ENCODE data around the gene NXPH4.

DNA sequence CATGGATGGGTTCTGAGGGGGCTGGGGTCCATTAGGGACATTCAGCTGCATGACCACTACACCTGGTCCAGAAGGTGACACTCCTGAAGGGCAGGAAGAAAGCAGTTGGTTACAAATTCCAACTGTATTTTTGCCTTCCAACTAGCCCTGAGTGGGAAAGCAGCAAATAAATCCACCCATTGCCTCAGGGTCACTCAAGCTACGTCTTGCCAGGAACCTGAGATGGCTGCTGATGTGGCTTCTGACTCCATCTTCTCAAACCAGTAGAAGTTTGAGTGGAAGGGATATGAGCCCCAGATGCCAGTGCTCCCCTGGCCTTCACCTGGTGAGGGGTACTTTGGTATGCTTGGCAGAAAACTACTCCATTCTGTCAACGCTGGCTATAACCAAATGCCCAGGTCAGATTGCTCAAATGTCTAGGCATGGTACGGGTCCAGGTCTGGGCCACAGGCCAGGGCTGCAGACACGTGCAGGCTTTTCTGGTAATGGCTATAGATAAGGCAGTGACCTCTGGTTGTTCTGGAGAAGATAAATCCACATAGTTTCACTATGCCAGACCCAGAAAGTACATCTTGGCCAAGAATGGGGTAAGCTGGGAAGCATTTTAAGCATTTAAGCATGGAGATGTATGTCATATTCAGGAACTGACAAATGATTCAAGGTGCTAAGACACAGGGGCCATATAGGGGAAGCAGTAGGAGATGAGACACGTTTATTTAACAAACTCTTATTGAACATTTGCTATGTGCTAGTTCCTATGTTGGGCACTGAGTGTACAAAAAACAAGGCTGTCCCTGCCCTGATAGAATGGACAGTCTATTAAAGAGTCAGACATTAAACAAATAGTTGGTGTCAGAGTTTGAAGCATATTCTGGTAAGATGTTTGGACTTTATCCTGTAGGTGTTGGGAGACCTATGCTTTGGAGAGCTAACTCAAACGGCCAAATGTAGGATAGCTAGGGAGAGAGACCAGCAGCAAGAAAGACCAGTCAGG, 42.7 kb downstream of the NXPH4 start:
- no peak for TF ChIP-seq EZH2 (IDR thresholded peaks at IDR 0.05)
- TF ChIP-seq POLR2AphosphoS5 (IDR thresholded peaks at IDR 0.05; ENCODE audit: borderline replicate concordance, low read depth, low read length) = no peak
- TF ChIP-seq FOXP2 (optimal IDR thresholded peaks at IDR 0.05; ENCODE audit: control extremely low read depth, extremely low read length, insufficient read depth) = no peak

All from SK-N-MC (cell line).